CD14-positive monocyte (primary cell): Measurements from ENCODE around the gene PLXNA4. TPM values are rescaled to one million over a fixed set of nuclear protein-coding genes. Genes with fewer than 3 reads are reported as not detected.
A peak's percentile ranks its signal among the peaks of the same experiment; 100 is the strongest.

Source experiments
- DNase-seq, 3 donors: peaks; one replicate each; pipeline ENCODE4 v3.0.0-alpha.2; 2011 to 2022
- H2AFZ ChIP-seq: 2 replicates; pipeline ENCODE4 v1.6.0; 2012; ENCODE audit warnings: mild to moderate bottlenecking, low read depth, low read length, inconsistent platforms; ENCODE audit not compliant: insufficient read depth, poor library complexity, severe bottlenecking
- H3K27ac ChIP-seq, 2 donors: 1 replicate in 1 of 2; 2 replicates in 1 of 2; pipeline ENCODE4 v1.5.1; 2012 to 2013; ENCODE audit warnings: low read length in 2 of 2, control low read depth in 1 of 2, inconsistent platforms in 1 of 2, low read depth in 1 of 2, mild to moderate bottlenecking in 1 of 2
- H3K27me3 ChIP-seq, 2 donors: one replicate each; pipeline versions ENCODE4 v1.6.0 to v1.6.1; 2011 to 2013; ENCODE audit warnings: low read length in 2 of 2; ENCODE audit not compliant: control insufficient read depth in 2 of 2, insufficient read depth in 2 of 2
- H3K36me3 ChIP-seq, 2 donors: replicated peaks in 1 of 2; 1 replicate in 1 of 2; 2 replicates in 1 of 2; pipeline versions ENCODE4 v1.5.1 to v1.6.1; 2012 to 2013; ENCODE audit warnings: low read length in 2 of 2, control low read depth in 1 of 2, inconsistent platforms in 1 of 2, mild to moderate bottlenecking in 1 of 2; ENCODE audit not compliant: insufficient read depth in 2 of 2, control insufficient read depth in 1 of 2
- H3K4me1 ChIP-seq, 2 donors: 1 replicate in 1 of 2; 2 replicates in 1 of 2; pipeline versions ENCODE4 v1.5.1 to v1.6.1; 2012 to 2013; ENCODE audit warnings: low read length in 2 of 2, control low read depth in 1 of 2, inconsistent platforms in 1 of 2, mild to moderate bottlenecking in 1 of 2, moderate library complexity in 1 of 2; ENCODE audit not compliant: insufficient read depth in 2 of 2, control insufficient read depth in 1 of 2
- H3K4me2 ChIP-seq: replicated peaks from 2 replicates; pipeline ENCODE3; 2012; ENCODE audit warnings: low read length, moderate library complexity, mild to moderate bottlenecking; ENCODE audit not compliant: poor library complexity, severe bottlenecking; ENCODE audit errors: extremely low read depth
- H3K4me3 ChIP-seq, 3 experiments: fragments of 200-600 bp in 1 of 3; sonication (generic) in 1 of 3; replicated peaks in 1 of 3; 1 replicate in 2 of 3; 2 replicates in 1 of 3; pipeline ENCODE4 v1.5.1; 2011 to 2013; ENCODE audit warnings: low read length in 3 of 3, mild to moderate bottlenecking in 3 of 3, control low read depth in 2 of 3, low read depth in 2 of 3, inconsistent platforms in 1 of 3, moderate library complexity in 1 of 3
- H3K79me2 ChIP-seq: 2 replicates; pipeline ENCODE4 v1.6.0; 2012; ENCODE audit warnings: mild to moderate bottlenecking, control low read depth, inconsistent platforms, low read length, moderate library complexity; ENCODE audit not compliant: insufficient read depth
- H3K9ac ChIP-seq: 2 replicates; pipeline ENCODE4 v1.6.0; 2017; ENCODE audit warnings: low read length, mild to moderate bottlenecking; ENCODE audit not compliant: insufficient read depth, poor library complexity, severe bottlenecking
- H3K9me3 ChIP-seq, 2 donors: replicated peaks in 1 of 2; 1 replicate in 1 of 2; 2 replicates in 1 of 2; pipeline versions ENCODE4 v1.5.1 to v1.6.1; 2012 to 2013; ENCODE audit warnings: low read length in 2 of 2, control low read depth in 1 of 2; ENCODE audit not compliant: control insufficient read depth in 1 of 2, insufficient read depth in 1 of 2
- H4K20me1 ChIP-seq: 2 replicates; pipeline ENCODE4 v1.6.0; 2012; ENCODE audit warnings: mild to moderate bottlenecking, low read length, control low read depth, moderate library complexity; ENCODE audit not compliant: insufficient read depth
- H3K27ac Mint-ChIP-seq, 7 donors: one replicate each; pipeline ENCODE4 v1.8.0; 2020; ENCODE audit warnings: mild to moderate bottlenecking in 7 of 7, mixed read lengths in 7 of 7, moderate library complexity in 6 of 7, inconsistent platforms in 2 of 7
- H3K27me3 Mint-ChIP-seq, 3 donors: one replicate each; pipeline ENCODE4 v1.8.0; 2021 to 2022; ENCODE audit warnings: low read depth in 3 of 3, mild to moderate bottlenecking in 3 of 3, mixed read lengths in 3 of 3, moderate library complexity in 3 of 3, inconsistent platforms in 1 of 3
- H3K36me3 Mint-ChIP-seq, 2 donors: one replicate each; pipeline ENCODE4 v1.8.0; 2020; ENCODE audit warnings: mixed read lengths in 2 of 2, inconsistent platforms in 1 of 2, mild to moderate bottlenecking in 1 of 2
- H3K4me1 Mint-ChIP-seq: one replicate; pipeline ENCODE4 v1.8.0; 2020; ENCODE audit warnings: mild to moderate bottlenecking, mixed read lengths
- H3K4me3 Mint-ChIP-seq, 2 donors: one replicate each; pipeline ENCODE4 v1.8.0; 2020; ENCODE audit warnings: mild to moderate bottlenecking in 2 of 2, mixed read lengths in 2 of 2, moderate library complexity in 1 of 2
- H3K9me3 Mint-ChIP-seq, 7 donors: one replicate each; pipeline ENCODE4 v1.8.0; 2020 to 2022; ENCODE audit warnings: mixed read lengths in 7 of 7, mild to moderate bottlenecking in 6 of 7, moderate library complexity in 6 of 7, inconsistent platforms in 2 of 7
- WGBS: methylation state at CpG from one replicate; pipeline ENCODE4 v1.1.5; 2013; ENCODE audit warnings: missing lambda C conversion rate; ENCODE audit not compliant: insufficient coverage; 5-methylcytosine and 5-hydroxymethylcytosine counted together
- intact Hi-C, 2 donors: fragments of 100-400 bp; cut with micrococcal nuclease; formaldehyde crosslinking; loops; one replicate each; pipeline versions ENCODE4 v1.15.0 to v1.15.1; 2023
- polyA plus RNA-seq, 3 donors: library from polyadenylated mRNA; depleted of rRNA in 1 of 3; unstranded in 2 of 3; stranded (reverse) in 1 of 3; fragments of 300-500 nt in 2 of 3; fragments of >200 nt in 1 of 3; fragmentation: Illumina TruSeq in 2 of 3; gene quantifications; 1 replicate in 2 of 3; 2 replicates in 1 of 3; pipeline ENCODE4 v1.2.3, GENCODE V29; 2012 to 2021
- TF ChIP-seq, protein P1 (sequence below): fragments of 200-600 bp; IDR thresholded peaks from one replicate; pipeline ENCODE4 v1.8.0; 2022; ENCODE audit warnings: antibody characterized with exemption, mild to moderate bottlenecking

Gene PLXNA4
- polyA plus RNA-seq, 3 donors, result not detected

DNA sequence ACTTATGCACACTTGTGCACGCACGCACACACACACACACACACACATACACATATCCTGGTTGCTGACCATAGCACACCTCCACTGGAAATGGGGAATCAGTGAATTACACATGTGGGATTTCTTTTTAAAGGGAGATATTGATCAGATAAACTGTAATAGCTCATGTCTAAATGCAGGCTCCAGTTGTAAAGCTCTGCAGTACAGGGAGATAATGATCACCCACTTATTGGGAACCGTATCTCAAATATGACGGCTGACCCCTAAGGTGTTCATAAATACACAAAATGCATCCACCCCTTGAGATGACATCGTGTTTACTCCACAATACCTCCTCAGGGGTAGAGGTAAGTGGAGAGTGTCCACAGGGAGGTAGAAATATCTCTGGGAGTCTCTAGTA, 79.2 kb downstream of the PLXNA4 start:
- Histone ChIP-seq H3K27me3 (no peaks in the 10 kb centered on the region), H4K20me1 (no peaks in the 10 kb centered on the region), H3K9ac (no peak overlapping the region), H3K4me3 (no peak overlapping the region), H3K4me1 (peaks cover 0 to 6% of the 10 kb centered on the region in 2 donors), H3K36me3 (no peaks in the 10 kb centered on the region), H3K9me3 (no peaks in the 10 kb centered on the region), H3K4me2 (no peak overlapping the region), H3K27ac (no peak overlapping the region), H2AFZ (no peak overlapping the region), H3K79me2 (no peaks in the 10 kb centered on the region)
- DNase-seq, result no peak
- Mint-ChIP-seq H3K9me3 (no peaks in the 10 kb centered on the region), H3K27me3 (peaks cover 2 to 7% (median 4%) of the 10 kb centered on the region in 3 donors), H3K27ac (no peak overlapping the region), H3K4me3 (no peak overlapping the region), H3K36me3 (no peaks in the 10 kb centered on the region), H3K4me1 (no peaks in the 10 kb centered on the region)
- intact Hi-C loops, result no loop called here
- WGBS, result no CpG with 5 or more reads among the region's 5 CpGs
- TF ChIP-seq, protein P1, sequence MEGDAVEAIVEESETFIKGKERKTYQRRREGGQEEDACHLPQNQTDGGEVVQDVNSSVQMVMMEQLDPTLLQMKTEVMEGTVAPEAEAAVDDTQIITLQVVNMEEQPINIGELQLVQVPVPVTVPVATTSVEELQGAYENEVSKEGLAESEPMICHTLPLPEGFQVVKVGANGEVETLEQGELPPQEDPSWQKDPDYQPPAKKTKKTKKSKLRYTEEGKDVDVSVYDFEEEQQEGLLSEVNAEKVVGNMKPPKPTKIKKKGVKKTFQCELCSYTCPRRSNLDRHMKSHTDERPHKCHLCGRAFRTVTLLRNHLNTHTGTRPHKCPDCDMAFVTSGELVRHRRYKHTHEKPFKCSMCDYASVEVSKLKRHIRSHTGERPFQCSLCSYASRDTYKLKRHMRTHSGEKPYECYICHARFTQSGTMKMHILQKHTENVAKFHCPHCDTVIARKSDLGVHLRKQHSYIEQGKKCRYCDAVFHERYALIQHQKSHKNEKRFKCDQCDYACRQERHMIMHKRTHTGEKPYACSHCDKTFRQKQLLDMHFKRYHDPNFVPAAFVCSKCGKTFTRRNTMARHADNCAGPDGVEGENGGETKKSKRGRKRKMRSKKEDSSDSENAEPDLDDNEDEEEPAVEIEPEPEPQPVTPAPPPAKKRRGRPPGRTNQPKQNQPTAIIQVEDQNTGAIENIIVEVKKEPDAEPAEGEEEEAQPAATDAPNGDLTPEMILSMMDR, result no peak

- no peaks in the 10 kb centered on the region for H4K20me1 ChIP-seq
- no peaks in the 10 kb centered on the region for H3K79me2 ChIP-seq
- no peak overlapping the region for H3K27ac Mint-ChIP-seq
- no peak for DNase-seq
- TF ChIP-seq, protein P1, result no peak
- no peaks in the 10 kb centered on the region for H3K27me3 ChIP-seq
- peaks cover 0 to 7% (median 4%) of the 10 kb centered on the region in 3 donors for H3K27me3 Mint-ChIP-seq
- H2AFZ ChIP-seq, result peak overlapping the region; percentile 17
- intact Hi-C loops, result no loop called here
- no peaks in the 10 kb centered on the region for H3K9me3 ChIP-seq
- WGBS, result 10% methylated on average over 2 of the region's 3 CpGs
- peaks cover 0 to 9% of the 10 kb centered on the region in 2 donors for H3K4me1 ChIP-seq
- H3K9me3 Mint-ChIP-seq, result no peaks in the 10 kb centered on the region
- no peaks in the 10 kb centered on the region for H3K4me1 Mint-ChIP-seq
- no peaks in the 10 kb centered on the region for H3K36me3 ChIP-seq
- no peak overlapping the region for H3K27ac ChIP-seq
- no peak overlapping the region for H3K4me3 ChIP-seq
- no peak overlapping the region for H3K4me2 ChIP-seq
- H3K36me3 Mint-ChIP-seq, result no peaks in the 10 kb centered on the region
- no peak overlapping the region for H3K4me3 Mint-ChIP-seq
- no peak overlapping the region for H3K9ac ChIP-seq
Measured at GRCh38 chr7:132495936-132496335, 80.3 kb downstream of the PLXNA4 start.
